SK-N-SH (cell line): ENCODE results near the gene ARID1B.

Experiments
- EP300 ChIP-seq, 2 experiments: IDR thresholded peaks; 2 replicates each; pipeline versions ENCODE4 v1.4.0 to v1.6.1; 2012; ENCODE audit warnings: borderline replicate concordance in 1 of 2, low read depth in 1 of 2, low read length in 1 of 2
- EZH2phosphoT487 ChIP-seq: fragments of 200-600 bp; sonication (generic); IDR thresholded peaks from 2 replicates; pipeline ENCODE4 v1.6.1; 2017; ENCODE audit warnings: low read depth, mixed run types, mild to moderate bottlenecking, antibody characterized with exemption, moderate library complexity, borderline replicate concordance
- JUND ChIP-seq: IDR thresholded peaks from 2 replicates; pipeline ENCODE4 v1.4.0; 2012
- RAD21 ChIP-seq: IDR thresholded peaks from 2 replicates; pipeline ENCODE4 v1.6.1; 2012; ENCODE audit warnings: mild to moderate bottlenecking, low read length
- SMC3 ChIP-seq: IDR thresholded peaks from 2 replicates; pipeline ENCODE4 v1.6.1; 2012; ENCODE audit warnings: low read depth, low read length, improper control_type of control experiment
- TF ChIP-seq, protein P1 (sequence below): IDR thresholded peaks from 2 replicates; pipeline ENCODE4 v1.4.0; 2012; ENCODE audit warnings: low read depth, borderline replicate concordance
- TF ChIP-seq, protein P2 (sequence below): IDR thresholded peaks from 2 replicates; pipeline ENCODE4 v1.4.0; 2012; ENCODE audit warnings: low read depth, borderline replicate concordance
- TF ChIP-seq, protein P3 (sequence below): fragments of 200-600 bp; sonication (generic); IDR thresholded peaks from 2 replicates; pipeline ENCODE4 v1.6.1; 2017; ENCODE audit warnings: antibody characterized with exemption, mild to moderate bottlenecking, moderate library complexity

DNA sequence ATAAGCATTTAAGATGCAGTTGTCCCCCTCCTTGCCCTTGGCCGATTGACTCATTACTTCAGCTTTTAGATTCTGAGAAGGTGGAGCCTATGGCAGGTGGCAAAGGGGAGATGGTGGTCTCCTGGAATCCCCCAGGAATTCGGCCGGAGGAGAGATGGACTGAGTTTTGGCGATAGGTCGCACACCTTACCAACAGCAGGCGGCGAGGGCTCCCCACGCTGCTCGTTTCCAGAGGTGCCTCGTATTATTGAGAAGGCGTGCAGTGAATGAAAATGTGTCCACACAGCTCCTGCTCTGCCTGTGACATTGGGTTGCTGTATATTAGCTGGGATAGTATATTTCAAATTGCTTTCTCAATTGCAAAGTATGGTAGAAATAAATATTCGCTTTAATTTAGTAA lies 224.5 kb downstream of the ARID1B start:
- no peak for TF ChIP-seq EZH2phosphoT487
- TF ChIP-seq, protein P1, sequence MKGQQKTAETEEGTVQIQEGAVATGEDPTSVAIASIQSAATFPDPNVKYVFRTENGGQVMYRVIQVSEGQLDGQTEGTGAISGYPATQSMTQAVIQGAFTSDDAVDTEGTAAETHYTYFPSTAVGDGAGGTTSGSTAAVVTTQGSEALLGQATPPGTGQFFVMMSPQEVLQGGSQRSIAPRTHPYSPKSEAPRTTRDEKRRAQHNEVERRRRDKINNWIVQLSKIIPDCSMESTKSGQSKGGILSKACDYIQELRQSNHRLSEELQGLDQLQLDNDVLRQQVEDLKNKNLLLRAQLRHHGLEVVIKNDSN, result no peak
- TF ChIP-seq, protein P2, sequence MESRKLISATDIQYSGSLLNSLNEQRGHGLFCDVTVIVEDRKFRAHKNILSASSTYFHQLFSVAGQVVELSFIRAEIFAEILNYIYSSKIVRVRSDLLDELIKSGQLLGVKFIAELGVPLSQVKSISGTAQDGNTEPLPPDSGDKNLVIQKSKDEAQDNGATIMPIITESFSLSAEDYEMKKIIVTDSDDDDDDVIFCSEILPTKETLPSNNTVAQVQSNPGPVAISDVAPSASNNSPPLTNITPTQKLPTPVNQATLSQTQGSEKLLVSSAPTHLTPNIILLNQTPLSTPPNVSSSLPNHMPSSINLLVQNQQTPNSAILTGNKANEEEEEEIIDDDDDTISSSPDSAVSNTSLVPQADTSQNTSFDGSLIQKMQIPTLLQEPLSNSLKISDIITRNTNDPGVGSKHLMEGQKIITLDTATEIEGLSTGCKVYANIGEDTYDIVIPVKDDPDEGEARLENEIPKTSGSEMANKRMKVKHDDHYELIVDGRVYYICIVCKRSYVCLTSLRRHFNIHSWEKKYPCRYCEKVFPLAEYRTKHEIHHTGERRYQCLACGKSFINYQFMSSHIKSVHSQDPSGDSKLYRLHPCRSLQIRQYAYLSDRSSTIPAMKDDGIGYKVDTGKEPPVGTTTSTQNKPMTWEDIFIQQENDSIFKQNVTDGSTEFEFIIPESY, result no peak
- TF ChIP-seq, protein P3, sequence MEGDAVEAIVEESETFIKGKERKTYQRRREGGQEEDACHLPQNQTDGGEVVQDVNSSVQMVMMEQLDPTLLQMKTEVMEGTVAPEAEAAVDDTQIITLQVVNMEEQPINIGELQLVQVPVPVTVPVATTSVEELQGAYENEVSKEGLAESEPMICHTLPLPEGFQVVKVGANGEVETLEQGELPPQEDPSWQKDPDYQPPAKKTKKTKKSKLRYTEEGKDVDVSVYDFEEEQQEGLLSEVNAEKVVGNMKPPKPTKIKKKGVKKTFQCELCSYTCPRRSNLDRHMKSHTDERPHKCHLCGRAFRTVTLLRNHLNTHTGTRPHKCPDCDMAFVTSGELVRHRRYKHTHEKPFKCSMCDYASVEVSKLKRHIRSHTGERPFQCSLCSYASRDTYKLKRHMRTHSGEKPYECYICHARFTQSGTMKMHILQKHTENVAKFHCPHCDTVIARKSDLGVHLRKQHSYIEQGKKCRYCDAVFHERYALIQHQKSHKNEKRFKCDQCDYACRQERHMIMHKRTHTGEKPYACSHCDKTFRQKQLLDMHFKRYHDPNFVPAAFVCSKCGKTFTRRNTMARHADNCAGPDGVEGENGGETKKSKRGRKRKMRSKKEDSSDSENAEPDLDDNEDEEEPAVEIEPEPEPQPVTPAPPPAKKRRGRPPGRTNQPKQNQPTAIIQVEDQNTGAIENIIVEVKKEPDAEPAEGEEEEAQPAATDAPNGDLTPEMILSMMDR, result no peak
- no peak for TF ChIP-seq EP300 (IDR thresholded peaks at IDR 0.05; ENCODE audit: borderline replicate concordance in 1 of 2, low read depth in 1 of 2, low read length in 1 of 2)
- TF ChIP-seq JUND, result no peak
- no peak for TF ChIP-seq SMC3
- TF ChIP-seq RAD21, result no peak
